CD4-positive, alpha-beta T cell (primary cell): ENCODE results near the gene ALKBH5. TPM values are rescaled to one million over a fixed set of nuclear protein-coding genes. Genes with fewer than 3 reads are reported as not detected.

Source experiments
- ATAC-seq: fragments of 200-7000 bp; cut with Tn5 transposase; one replicate; pipeline ENCODE4 v1.10.0; 2022; ENCODE audit warnings: mild to moderate bottlenecking; ENCODE audit not compliant: poor library complexity
- CTCF ChIA-PET: fragments of 350-600 bp; sonication (Branson Sonifier 250); formaldehyde crosslinking; loops from one replicate; lab custom pipeline; 2021; ENCODE audit warnings: antibody characterized with exemption, inconsistent platforms; lab: Charles Lee
- POLR2A ChIA-PET: fragments of 350-600 bp; sonication (Branson Sonifier 250); formaldehyde crosslinking; loops from one replicate; lab custom pipeline; 2021; ENCODE audit warnings: antibody characterized with exemption, inconsistent platforms; lab: Charles Lee
- DNase-seq, 14 experiments: peaks; one replicate each; pipeline ENCODE4 v3.0.0-alpha.2; 2013 to 2020; ENCODE audit warnings: mixed read lengths in 2 of 14
- H3K27ac ChIP-seq, 2 donors: one replicate each; pipeline versions ENCODE4 v1.5.1 to v1.7.0; 2013; ENCODE audit warnings: low read length in 2 of 2, low read depth in 1 of 2, mild to moderate bottlenecking in 1 of 2
- H3K27me3 ChIP-seq, 2 experiments: 1 replicate in 1 of 2; 2 replicates in 1 of 2; pipeline versions ENCODE4 v1.6.1 to v1.7.0; 2013; ENCODE audit warnings: low read length in 2 of 2, control low read depth in 1 of 2, mild to moderate bottlenecking in 1 of 2, moderate library complexity in 1 of 2; ENCODE audit not compliant: insufficient read depth in 2 of 2, control insufficient read depth in 1 of 2
- H3K36me3 ChIP-seq: one replicate; pipeline ENCODE4 v1.6.1; 2013; ENCODE audit warnings: low read length, control low read depth; ENCODE audit not compliant: insufficient read depth
- H3K4me1 ChIP-seq: one replicate; pipeline ENCODE4 v1.6.1; 2013; ENCODE audit warnings: low read length, control low read depth; ENCODE audit not compliant: insufficient read depth
- H3K4me3 ChIP-seq: one replicate; pipeline ENCODE4 v1.5.1; 2013; ENCODE audit warnings: mild to moderate bottlenecking, low read length, moderate library complexity
- H3K9me3 ChIP-seq, 2 experiments: 1 replicate in 1 of 2; 2 replicates in 1 of 2; pipeline versions ENCODE4 v1.6.1 to v1.7.0; 2013; ENCODE audit warnings: low read length in 2 of 2, mild to moderate bottlenecking in 2 of 2, control low read depth in 1 of 2, moderate library complexity in 1 of 2; ENCODE audit not compliant: control insufficient read depth in 1 of 2, insufficient read depth in 1 of 2
- H3K27ac Mint-ChIP-seq: one replicate; pipeline ENCODE4 v1.8.0; 2020; ENCODE audit warnings: mixed read lengths
- H3K27me3 Mint-ChIP-seq: one replicate; pipeline ENCODE4 v1.8.0; 2021; ENCODE audit warnings: mixed read lengths
- H3K36me3 Mint-ChIP-seq: one replicate; pipeline ENCODE4 v1.8.0; 2021; ENCODE audit warnings: low read depth, mixed read lengths
- H3K4me1 Mint-ChIP-seq: one replicate; pipeline ENCODE4 v1.8.0; 2021; ENCODE audit warnings: low read depth, mixed read lengths
- H3K4me3 Mint-ChIP-seq: one replicate; pipeline ENCODE4 v1.8.0; 2020; ENCODE audit warnings: mild to moderate bottlenecking, mixed read lengths
- H3K9me3 Mint-ChIP-seq: one replicate; pipeline ENCODE4 v1.8.0; 2020; ENCODE audit warnings: mixed read lengths
- intact Hi-C, 2 experiments: fragments of 100-400 bp; cut with DNase I in 1 of 2; cut with micrococcal nuclease in 1 of 2; formaldehyde crosslinking; loops; one replicate each; pipeline versions ENCODE4 v1.15.1 to v1.9.0; 2023 to 2025; cut with DNase I, micrococcal nuclease
- total RNA-seq, 174 experiments: library from RNA in 2 of 174; stranded (reverse) in 2 of 174; gene quantifications; one replicate each; pipeline ENCODE4 v1.2.3 and lab custom pipeline; 2021 to 2026
- TF ChIP-seq, protein P1 (sequence below): fragments of 200-600 bp; IDR thresholded peaks from one replicate; pipeline ENCODE4 v1.8.0; 2022; ENCODE audit warnings: antibody characterized with exemption, mild to moderate bottlenecking

Gene ALKBH5
- total RNA-seq, 2 experiments from 2014 or later, result 117 to 119 TPM

DNA sequence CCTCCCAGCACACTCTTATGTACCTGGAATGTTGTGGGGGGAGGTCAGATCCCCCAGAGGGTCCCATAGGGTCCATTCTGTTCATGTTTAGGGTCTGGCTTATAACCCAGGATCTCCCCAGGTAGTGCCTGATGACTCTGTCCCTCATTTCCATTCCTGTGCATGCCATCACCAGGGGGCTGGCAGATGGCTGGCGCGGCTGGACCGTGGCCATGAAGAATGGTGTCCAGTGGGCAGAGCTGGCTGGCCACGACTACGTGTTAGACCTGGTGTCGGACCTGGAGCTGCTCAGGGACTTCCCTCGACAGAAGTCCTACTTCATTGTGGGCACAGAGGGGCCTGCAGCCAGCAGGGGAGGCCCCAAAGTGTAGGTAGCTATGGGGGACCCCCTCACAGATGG, 35.0 kb upstream of the ALKBH5 start:
- H3K27ac ChIP-seq, result no peak overlapping the region
- POLR2A ChIA-PET, result no interaction called here
- CTCF ChIA-PET, result no interaction called here

DNA sequence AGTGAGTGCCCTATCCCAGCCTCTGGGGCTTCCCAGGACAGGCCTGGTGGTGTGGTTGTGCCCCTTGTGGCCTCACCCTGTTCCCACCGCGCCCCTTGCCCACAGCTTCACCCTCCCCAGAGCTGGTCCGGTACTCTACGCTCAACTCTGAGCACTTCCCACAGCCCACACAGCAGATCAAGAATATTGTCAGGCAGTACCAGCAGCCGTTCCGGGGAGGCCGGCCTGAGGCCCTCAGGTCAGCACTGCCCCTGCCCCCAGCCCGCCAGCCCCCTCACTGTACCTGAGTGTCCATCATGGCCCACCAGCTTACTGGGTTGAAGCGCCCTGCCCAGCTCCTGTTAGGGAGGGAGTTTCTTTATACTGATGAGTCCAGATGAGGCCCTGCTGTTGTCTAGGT, 32.3 kb upstream of the ALKBH5 start:
- ATAC-seq (no peak), DNase-seq (no peak)
- H3K4me1 Mint-ChIP-seq, result peaks cover 17% of the 10 kb centered on the region
- no peaks in the 10 kb centered on the region for H3K9me3 Mint-ChIP-seq
- Histone ChIP-seq H3K9me3 (no peaks in the 10 kb centered on the region), H3K4me1 (peaks cover 11% of the 10 kb centered on the region), H3K4me3 (no peak overlapping the region), H3K36me3 (no peaks in the 10 kb centered on the region), H3K27ac (no peak overlapping the region), H3K27me3 (no peaks in the 10 kb centered on the region)
- POLR2A ChIA-PET, result no interaction called here
- no peak overlapping the region for H3K4me3 Mint-ChIP-seq
- TF ChIP-seq, protein P1, sequence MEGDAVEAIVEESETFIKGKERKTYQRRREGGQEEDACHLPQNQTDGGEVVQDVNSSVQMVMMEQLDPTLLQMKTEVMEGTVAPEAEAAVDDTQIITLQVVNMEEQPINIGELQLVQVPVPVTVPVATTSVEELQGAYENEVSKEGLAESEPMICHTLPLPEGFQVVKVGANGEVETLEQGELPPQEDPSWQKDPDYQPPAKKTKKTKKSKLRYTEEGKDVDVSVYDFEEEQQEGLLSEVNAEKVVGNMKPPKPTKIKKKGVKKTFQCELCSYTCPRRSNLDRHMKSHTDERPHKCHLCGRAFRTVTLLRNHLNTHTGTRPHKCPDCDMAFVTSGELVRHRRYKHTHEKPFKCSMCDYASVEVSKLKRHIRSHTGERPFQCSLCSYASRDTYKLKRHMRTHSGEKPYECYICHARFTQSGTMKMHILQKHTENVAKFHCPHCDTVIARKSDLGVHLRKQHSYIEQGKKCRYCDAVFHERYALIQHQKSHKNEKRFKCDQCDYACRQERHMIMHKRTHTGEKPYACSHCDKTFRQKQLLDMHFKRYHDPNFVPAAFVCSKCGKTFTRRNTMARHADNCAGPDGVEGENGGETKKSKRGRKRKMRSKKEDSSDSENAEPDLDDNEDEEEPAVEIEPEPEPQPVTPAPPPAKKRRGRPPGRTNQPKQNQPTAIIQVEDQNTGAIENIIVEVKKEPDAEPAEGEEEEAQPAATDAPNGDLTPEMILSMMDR, result no peak
- CTCF ChIA-PET, result no interaction called here
- no peaks in the 10 kb centered on the region for H3K27me3 Mint-ChIP-seq
- H3K27ac Mint-ChIP-seq, result no peak overlapping the region
- no peaks in the 10 kb centered on the region for H3K36me3 Mint-ChIP-seq
- intact Hi-C loops, result no loop called here

More for the DNA sequence above, 35.0 kb upstream of the ALKBH5 start:
- intact Hi-C loops, result no loop called here
- TF ChIP-seq, protein P1, result no peak
- H3K27me3 Mint-ChIP-seq, result no peaks in the 10 kb centered on the region
- H3K4me3 Mint-ChIP-seq, result no peak overlapping the region
- DNase-seq, result no peak
- no peaks in the 10 kb centered on the region for H3K9me3 Mint-ChIP-seq
- Histone ChIP-seq H3K4me1 (peaks cover 5% of the 10 kb centered on the region), H3K4me3 (no peak overlapping the region), H3K36me3 (no peaks in the 10 kb centered on the region), H3K27me3 (no peaks in the 10 kb centered on the region), H3K9me3 (no peaks in the 10 kb centered on the region)
- ATAC-seq, result no peak
- H3K27ac Mint-ChIP-seq, result no peak overlapping the region
- no peaks in the 10 kb centered on the region for H3K36me3 Mint-ChIP-seq
- H3K4me1 Mint-ChIP-seq, result peaks cover 10% of the 10 kb centered on the region

DNA sequence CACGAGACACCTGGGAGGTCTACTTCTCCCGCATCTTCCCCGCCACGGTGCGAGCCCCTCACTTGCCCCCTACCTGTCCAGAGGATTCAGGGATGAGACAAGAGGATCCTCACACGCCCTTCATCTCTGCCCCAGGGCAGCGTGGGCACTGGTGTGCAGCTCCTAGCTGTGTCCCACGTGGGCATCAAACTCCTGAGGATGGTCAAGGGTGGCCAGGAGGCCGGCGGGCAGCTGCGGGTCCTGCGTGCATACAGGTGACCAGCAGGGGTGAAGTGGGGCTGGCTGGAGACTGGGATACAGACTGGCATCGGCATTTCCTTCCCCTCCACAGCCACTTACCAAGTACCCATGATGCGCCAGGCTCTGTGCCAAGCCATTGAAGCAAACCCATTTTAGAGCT, 28.4 kb upstream of the ALKBH5 start:
- intact Hi-C loops, result no loop called here
- Histone ChIP-seq H3K4me3 (no peak overlapping the region), H3K27ac (no peak overlapping the region), H3K4me1 (peaks cover 26% of the 10 kb centered on the region), H3K36me3 (no peaks in the 10 kb centered on the region), H3K27me3 (no peaks in the 10 kb centered on the region), H3K9me3 (no peaks in the 10 kb centered on the region)
- Mint-ChIP-seq H3K9me3 (no peaks in the 10 kb centered on the region), H3K4me1 (peaks cover 32% of the 10 kb centered on the region), H3K36me3 (no peaks in the 10 kb centered on the region), H3K27ac (no peak overlapping the region), H3K4me3 (no peak overlapping the region), H3K27me3 (no peaks in the 10 kb centered on the region)
- ATAC-seq, result no peak
- CTCF ChIA-PET, result no interaction called here
- TF ChIP-seq, protein P1, result no peak
- POLR2A ChIA-PET, result no interaction called here
- DNase-seq, result no peak
